Measurements from ENCODE around the gene SLC6A7.

- TF ChIP-seq, protein P1, sequence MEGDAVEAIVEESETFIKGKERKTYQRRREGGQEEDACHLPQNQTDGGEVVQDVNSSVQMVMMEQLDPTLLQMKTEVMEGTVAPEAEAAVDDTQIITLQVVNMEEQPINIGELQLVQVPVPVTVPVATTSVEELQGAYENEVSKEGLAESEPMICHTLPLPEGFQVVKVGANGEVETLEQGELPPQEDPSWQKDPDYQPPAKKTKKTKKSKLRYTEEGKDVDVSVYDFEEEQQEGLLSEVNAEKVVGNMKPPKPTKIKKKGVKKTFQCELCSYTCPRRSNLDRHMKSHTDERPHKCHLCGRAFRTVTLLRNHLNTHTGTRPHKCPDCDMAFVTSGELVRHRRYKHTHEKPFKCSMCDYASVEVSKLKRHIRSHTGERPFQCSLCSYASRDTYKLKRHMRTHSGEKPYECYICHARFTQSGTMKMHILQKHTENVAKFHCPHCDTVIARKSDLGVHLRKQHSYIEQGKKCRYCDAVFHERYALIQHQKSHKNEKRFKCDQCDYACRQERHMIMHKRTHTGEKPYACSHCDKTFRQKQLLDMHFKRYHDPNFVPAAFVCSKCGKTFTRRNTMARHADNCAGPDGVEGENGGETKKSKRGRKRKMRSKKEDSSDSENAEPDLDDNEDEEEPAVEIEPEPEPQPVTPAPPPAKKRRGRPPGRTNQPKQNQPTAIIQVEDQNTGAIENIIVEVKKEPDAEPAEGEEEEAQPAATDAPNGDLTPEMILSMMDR (conservative IDR thresholded peaks at IDR 0.05; ENCODE audit: low read length) = no peak
- no peak for TF ChIP-seq EZH2phosphoT487 (IDR thresholded peaks at IDR 0.05; ENCODE audit: borderline replicate concordance)
Observed at GRCh38 chr5:150215979-150216944, 26.4 kb downstream of the SLC6A7 start.

Measured in Loucy (cell line).